NCI-H2196 (cell line): ENCODE results near the gene GLDC.
A peak's percentile ranks its signal among the peaks of the same experiment; 100 is the strongest.
"Not testable (repeated sequence)": the region's sequence is repeated elsewhere in the genome, so short reads cannot be mapped to it uniquely, and the experiment has no call there.

Experiments used
- DNase-seq: peaks from one replicate; lab custom pipeline; 2025; ENCODE audit not compliant: unreplicated experiment; lab: John Stamatoyannopoulos, UW

The GLDC gene

GRCh38 chr9:6645355-6646292 lies at the start of gene GLDC:
TSS of gene GLDC (minus strand) at chr9:6645729. CDS start at chr9:6645499, 230 bp downstream.
- DNase-seq: peak; percentile 97

GRCh38 chr9:6692881-6693361 lies 47.4 kb upstream of the GLDC start:
- DNase-seq: no peak

GRCh38 chr9:6692433-6692832 lies 46.9 kb upstream of the GLDC start:
- DNase-seq: no peak

- DNase-seq: not testable (repeated sequence)
Observed at GRCh38 chr9:6690675-6691070, 45.1 kb upstream of the GLDC start.

GRCh38 chr9:6689893-6690674 lies 44.6 kb upstream of the GLDC start:
- DNase-seq: no peak

GRCh38 chr9:6687180-6687579 lies 41.7 kb upstream of the GLDC start:
- no peak for DNase-seq

GRCh38 chr9:6686396-6686795 lies 40.9 kb upstream of the GLDC start:
- DNase-seq: no peak

- no peak for DNase-seq
Observed at GRCh38 chr9:6681957-6682501, 36.5 kb upstream of the GLDC start.

GRCh38 chr9:6681147-6681956 lies 35.8 kb upstream of the GLDC start:
- peak; percentile 100 for DNase-seq

- DNase-seq: peak; percentile 75
Observed at GRCh38 chr9:6680797-6681146, 35.2 kb upstream of the GLDC start.

GRCh38 chr9:6677803-6678202 lies 32.3 kb upstream of the GLDC start:
- no peak for DNase-seq

- no peak for DNase-seq
Observed at GRCh38 chr9:6676254-6676921, 30.9 kb upstream of the GLDC start.

- no peak for DNase-seq
Observed at GRCh38 chr9:6675268-6675667, 29.7 kb upstream of the GLDC start.

- DNase-seq: peak; percentile 28
Observed at GRCh38 chr9:6673326-6674025, 27.9 kb upstream of the GLDC start.

GRCh38 chr9:6672118-6672517 lies 26.6 kb upstream of the GLDC start:
- DNase-seq: no peak

- DNase-seq: no peak
Observed at GRCh38 chr9:6671416-6671815, 25.9 kb upstream of the GLDC start.

GRCh38 chr9:6669881-6670280 lies 24.4 kb upstream of the GLDC start:
- no peak for DNase-seq

GRCh38 chr9:6667633-6668280 lies 22.2 kb upstream of the GLDC start:
- DNase-seq: peak; percentile 51

GRCh38 chr9:6667080-6667479 lies 21.6 kb upstream of the GLDC start:
- DNase-seq: no peak
